Endothelial cell of umbilical vein (primary cell): ENCODE results near the gene DDX23. TPM values are rescaled to one million over a fixed set of nuclear protein-coding genes. Genes with fewer than 3 reads are reported as not detected.

Source experiments
- BruUV-seq: library from RNA; stranded (reverse); fragments of 400-500 nt; replicated peaks from 2 replicates; lab custom pipeline; 2021; lab: Mats Ljungman, UMichigan
- CTCF ChIA-PET: fragments of 300-600, 350-600 bp; sonication (Branson Sonifier 250); formaldehyde crosslinking; loops from one replicate; lab custom pipeline; 2021; ENCODE audit warnings: antibody characterized with exemption, inconsistent platforms; lab: Charles Lee
- POLR2A ChIA-PET: fragments of 300-600, 350-600 bp; sonication (Branson Sonifier 250); formaldehyde crosslinking; loops from one replicate; lab custom pipeline; 2021; ENCODE audit warnings: antibody characterized with exemption, inconsistent platforms; lab: Charles Lee
- DNase-seq: peaks from one replicate; pipeline ENCODE4 v3.0.0-alpha.2; 2011; ENCODE audit warnings: low read depth, low spot score
- FAIRE-seq: peaks from 2 replicates; lab custom pipeline; 2011; peaks lifted over from hg19 to GRCh38; lab: Jason Lieb, UNC
- H2AFZ ChIP-seq: 2 replicates; pipeline ENCODE4 v1.6.0; 2012; ENCODE audit warnings: low read depth, low read length, control low read depth, inconsistent platforms
- H3K27ac ChIP-seq: 2 replicates; pipeline ENCODE4 v1.5.1; 2011; ENCODE audit warnings: low read depth, mild to moderate bottlenecking, control low read depth, low read length, moderate library complexity; ENCODE audit not compliant: insufficient read depth
- H3K27me3 ChIP-seq, 2 experiments: 2 replicates each; pipeline versions ENCODE4 v1.6.0 to v1.6.1; 2011; ENCODE audit warnings: low read length in 2 of 2, mixed read lengths in 1 of 2; ENCODE audit not compliant: control insufficient read depth in 2 of 2, insufficient read depth in 2 of 2
- H3K36me3 ChIP-seq, 2 experiments: 2 replicates in 1 of 2; 3 replicates in 1 of 2; pipeline ENCODE4 v1.5.1; 2011; ENCODE audit warnings: low read length in 2 of 2, mild to moderate bottlenecking in 1 of 2, moderate library complexity in 1 of 2; ENCODE audit not compliant: control insufficient read depth in 2 of 2, insufficient read depth in 2 of 2; ENCODE audit errors: extremely low read depth in 1 of 2
- H3K4me1 ChIP-seq: 3 replicates; pipeline ENCODE4 v1.5.1; 2011; ENCODE audit warnings: mild to moderate bottlenecking, low read length; ENCODE audit not compliant: control insufficient read depth, insufficient read depth; ENCODE audit errors: extremely low read depth
- H3K4me2 ChIP-seq: 2 replicates; pipeline ENCODE4 v1.6.1; 2011; ENCODE audit warnings: low read length, control low read depth, mixed read lengths; ENCODE audit not compliant: insufficient read depth
- H3K4me3 ChIP-seq, 3 experiments: fragments of 200-600 bp in 1 of 3; sonication (generic), shearing (Covaris generic) in 1 of 3; replicated peaks in 1 of 3; 2 replicates each; pipeline ENCODE4 v1.5.1; 2011 to 2016; ENCODE audit warnings: control low read depth in 3 of 3, low read length in 3 of 3, mild to moderate bottlenecking in 2 of 3, inconsistent platforms in 1 of 3, low read depth in 1 of 3, moderate library complexity in 1 of 3; ENCODE audit not compliant: insufficient read depth in 1 of 3
- H3K79me2 ChIP-seq: 2 replicates; pipeline ENCODE4 v1.6.0; 2012; ENCODE audit warnings: low read length, inconsistent platforms; ENCODE audit not compliant: control insufficient read depth, insufficient read depth
- H3K9ac ChIP-seq: replicated peaks from 2 replicates; pipeline ENCODE3; 2011; ENCODE audit warnings: low read length, control low read depth; ENCODE audit not compliant: insufficient read depth; ENCODE audit errors: extremely low read depth
- H3K9me1 ChIP-seq: replicated peaks from 3 replicates; pipeline ENCODE4 v1.6.0; 2011; ENCODE audit warnings: mild to moderate bottlenecking, low read length; ENCODE audit not compliant: control insufficient read depth, insufficient read depth; ENCODE audit errors: extremely low read depth
- H3K9me3 ChIP-seq: replicated peaks from 2 replicates; pipeline ENCODE4 v1.5.1; 2012; ENCODE audit warnings: low read length, inconsistent platforms; ENCODE audit not compliant: control insufficient read depth, insufficient read depth
- H4K20me1 ChIP-seq: replicated peaks from 2 replicates; pipeline ENCODE3; 2011; ENCODE audit warnings: mild to moderate bottlenecking, low read length; ENCODE audit not compliant: control insufficient read depth, insufficient read depth; ENCODE audit errors: extremely low read depth
- EZH2 ChIP-seq: IDR thresholded peaks from 2 replicates; pipeline ENCODE4 v1.6.1; 2012; ENCODE audit warnings: borderline replicate concordance, low read depth, mild to moderate bottlenecking, moderate library complexity, low read length, inconsistent platforms; ENCODE audit not compliant: severe bottlenecking
- FOS ChIP-seq: IDR thresholded peaks from 2 replicates; pipeline ENCODE4 v1.6.1; 2011; ENCODE audit warnings: mild to moderate bottlenecking, low read length, moderate library complexity, borderline replicate concordance; ENCODE audit not compliant: insufficient read depth
- GATA2 ChIP-seq: IDR thresholded peaks from 2 replicates; pipeline ENCODE4 v1.7.0; 2011; ENCODE audit warnings: low read depth, mild to moderate bottlenecking, moderate library complexity, mixed read lengths, low read length; ENCODE audit not compliant: insufficient read length, insufficient read depth
- JUN ChIP-seq: IDR thresholded peaks from 2 replicates; pipeline ENCODE4 v1.6.1; 2011; ENCODE audit warnings: borderline replicate concordance, low read depth; ENCODE audit not compliant: insufficient read length, insufficient read depth
- MYC ChIP-seq: IDR thresholded peaks from one replicate; pipeline ENCODE4 v1.6.1; 2011; ENCODE audit warnings: mild to moderate bottlenecking, low read depth, low read length
- POLR2A ChIP-seq: IDR thresholded peaks from 2 replicates; pipeline ENCODE4 v1.6.1; 2012; ENCODE audit warnings: low read depth, mild to moderate bottlenecking, control low read depth, low read length
- POLR2AphosphoS5 ChIP-seq: IDR thresholded peaks from 2 replicates; pipeline ENCODE4 v1.6.1; 2012; ENCODE audit warnings: low read depth, mild to moderate bottlenecking, control low read depth, low read length, moderate library complexity; ENCODE audit not compliant: insufficient read depth
- dilution Hi-C: fragments of 300-500 bp; cut with MboI; formaldehyde crosslinking; loops from one replicate; pipeline ENCODE4 v1.15.0; 2019; ENCODE audit warnings: low sequenced_read_pairs; ENCODE audit not compliant: extremely low pct_ligation_motif_present
- intact Hi-C: fragments of 100-400 bp; cut with micrococcal nuclease; formaldehyde crosslinking; loops from one replicate; pipeline ENCODE4 v1.10.0; 2022
- polyA plus RNA-seq, 4 experiments: library from polyadenylated mRNA; depleted of rRNA in 3 of 4; stranded (reverse) in 3 of 4; unstranded in 1 of 4; fragments of >200 nt; gene quantifications; 2 replicates each; pipeline versions ENCODE4 v1.2.1 to v1.2.3, GENCODE V29; 2011 to 2012; ENCODE audit warnings: missing spikeins in 1 of 4
- total RNA-seq: library from RNA; stranded (reverse); gene quantifications from 2 replicates; pipeline ENCODE4 v1.2.3, GENCODE V29; 2021
- TF ChIP-seq, protein P1 (sequence below), 2 donors: IDR thresholded peaks; 1 replicate in 1 of 2; 2 replicates in 1 of 2; pipeline ENCODE4 v1.5.1; 2011; ENCODE audit warnings: low read length in 2 of 2, mild to moderate bottlenecking in 2 of 2, moderate library complexity in 2 of 2, control low read depth in 1 of 2, inconsistent platforms in 1 of 2, low read depth in 1 of 2; ENCODE audit not compliant: insufficient read depth in 1 of 2; ENCODE audit errors: extremely low read depth in 1 of 2
- TF ChIP-seq, protein P2 (sequence below): IDR thresholded peaks from 2 replicates; pipeline ENCODE4 v1.6.1; 2011; ENCODE audit not compliant: insufficient read depth, insufficient read length

The DDX23 gene
- total and polyA plus RNA-seq, 2 donors (not counting 3 experiments of a cell fraction or from before 2014, with no cell fraction given) = 56.0 to 107 TPM

DNA sequence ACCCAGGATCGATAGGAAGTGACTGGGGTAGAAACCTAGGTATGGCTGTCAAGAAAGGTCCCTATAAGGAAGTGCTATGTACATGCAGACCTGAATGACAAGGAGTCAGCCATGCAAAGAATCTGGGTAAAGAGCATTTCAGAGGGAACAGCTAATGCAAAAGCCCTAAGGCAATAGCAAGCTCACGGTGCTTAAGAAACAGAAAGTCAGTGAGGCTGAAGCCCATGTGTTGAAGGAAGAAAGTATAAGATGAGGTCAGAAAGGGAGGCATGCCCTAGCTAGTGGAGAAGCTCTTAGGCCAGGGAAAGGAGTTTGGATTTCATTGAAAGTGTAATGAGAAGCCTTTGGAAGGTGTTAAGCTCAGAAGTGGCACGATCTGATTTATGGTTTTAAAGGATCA is 57.1 kb downstream of the DDX23 start:
- dilution Hi-C loops = no loop called here
- H4K20me1 ChIP-seq = no peaks in the 10 kb centered on the region
- DNase-seq = no peak
- H3K27me3 ChIP-seq = no peaks in the 10 kb centered on the region
- ChIA-PET POLR2A (interaction anchor here (0.6 to 0.9 kb wide), 2 partner anchors 25 to 42 kb away, joined by 4 to 5 read pairs; no protein-coding TSS in a partner anchor), CTCF (interaction anchor here (0.6 to 16.5 kb wide), 12 partner anchors 10 to 252 kb away, joined by 3 to 606 read pairs (median 4); no protein-coding TSS in a partner anchor)
- H3K36me3 ChIP-seq = no peaks in the 10 kb centered on the region
- no peaks in the 10 kb centered on the region for H3K79me2 ChIP-seq
- H3K9me1 ChIP-seq = no peaks in the 10 kb centered on the region
- H3K4me2 ChIP-seq = no peak overlapping the region
- TF ChIP-seq, protein P1, sequence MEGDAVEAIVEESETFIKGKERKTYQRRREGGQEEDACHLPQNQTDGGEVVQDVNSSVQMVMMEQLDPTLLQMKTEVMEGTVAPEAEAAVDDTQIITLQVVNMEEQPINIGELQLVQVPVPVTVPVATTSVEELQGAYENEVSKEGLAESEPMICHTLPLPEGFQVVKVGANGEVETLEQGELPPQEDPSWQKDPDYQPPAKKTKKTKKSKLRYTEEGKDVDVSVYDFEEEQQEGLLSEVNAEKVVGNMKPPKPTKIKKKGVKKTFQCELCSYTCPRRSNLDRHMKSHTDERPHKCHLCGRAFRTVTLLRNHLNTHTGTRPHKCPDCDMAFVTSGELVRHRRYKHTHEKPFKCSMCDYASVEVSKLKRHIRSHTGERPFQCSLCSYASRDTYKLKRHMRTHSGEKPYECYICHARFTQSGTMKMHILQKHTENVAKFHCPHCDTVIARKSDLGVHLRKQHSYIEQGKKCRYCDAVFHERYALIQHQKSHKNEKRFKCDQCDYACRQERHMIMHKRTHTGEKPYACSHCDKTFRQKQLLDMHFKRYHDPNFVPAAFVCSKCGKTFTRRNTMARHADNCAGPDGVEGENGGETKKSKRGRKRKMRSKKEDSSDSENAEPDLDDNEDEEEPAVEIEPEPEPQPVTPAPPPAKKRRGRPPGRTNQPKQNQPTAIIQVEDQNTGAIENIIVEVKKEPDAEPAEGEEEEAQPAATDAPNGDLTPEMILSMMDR (IDR thresholded peaks at IDR 0.05; ENCODE audit: extremely low read depth in 1 of 2, insufficient read depth in 1 of 2, low read depth in 1 of 2, low read length in 2 of 2) = no peak
- TF ChIP-seq GATA2 (no peak), EZH2 (no peak), MYC (no peak), POLR2AphosphoS5 (no peak), POLR2A (no peak), JUN (no peak), FOS (no peak)
- TF ChIP-seq, protein P2, sequence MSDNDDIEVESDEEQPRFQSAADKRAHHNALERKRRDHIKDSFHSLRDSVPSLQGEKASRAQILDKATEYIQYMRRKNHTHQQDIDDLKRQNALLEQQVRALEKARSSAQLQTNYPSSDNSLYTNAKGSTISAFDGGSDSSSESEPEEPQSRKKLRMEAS = no peak
- H3K9me3 ChIP-seq = no peaks in the 10 kb centered on the region
- no peak for FAIRE-seq
- no peaks in the 10 kb centered on the region for H3K4me1 ChIP-seq
- no peak overlapping the region for H3K9ac ChIP-seq
- BruUV-seq = no TSS peak
- no peak overlapping the region for H3K27ac ChIP-seq
- no peak overlapping the region for H3K4me3 ChIP-seq
- intact Hi-C loops = loop anchor here (1.0 to 2.0 kb wide), 3 partner anchors 14 to 253 kb away; no protein-coding TSS in a partner anchor
- H2AFZ ChIP-seq = no peak overlapping the region
